CD4-positive, alpha-beta T cell treated with Interleukin-2 at 100 ng/mL for 4 hours (primary cell): Measurements from ENCODE around the gene WNK2.
A peak's percentile ranks its signal among the peaks of the same experiment; 100 is the strongest.
"Not testable (repeated sequence)": the region's sequence is repeated elsewhere in the genome, so short reads cannot be mapped to it uniquely, and the experiment has no call there.

Experiments used
- DNase-seq: peaks from one replicate; pipeline ENCODE4 v3.0.0-alpha.2; 2020; ENCODE audit warnings: low spot score

The WNK2 gene

GRCh38 chr9:93308158-93308602, 124.2 kb downstream of the WNK2 start:
- no peak for DNase-seq

- no peak for DNase-seq
Measured at GRCh38 chr9:93308676-93309075, 124.7 kb downstream of the WNK2 start.

DNA sequence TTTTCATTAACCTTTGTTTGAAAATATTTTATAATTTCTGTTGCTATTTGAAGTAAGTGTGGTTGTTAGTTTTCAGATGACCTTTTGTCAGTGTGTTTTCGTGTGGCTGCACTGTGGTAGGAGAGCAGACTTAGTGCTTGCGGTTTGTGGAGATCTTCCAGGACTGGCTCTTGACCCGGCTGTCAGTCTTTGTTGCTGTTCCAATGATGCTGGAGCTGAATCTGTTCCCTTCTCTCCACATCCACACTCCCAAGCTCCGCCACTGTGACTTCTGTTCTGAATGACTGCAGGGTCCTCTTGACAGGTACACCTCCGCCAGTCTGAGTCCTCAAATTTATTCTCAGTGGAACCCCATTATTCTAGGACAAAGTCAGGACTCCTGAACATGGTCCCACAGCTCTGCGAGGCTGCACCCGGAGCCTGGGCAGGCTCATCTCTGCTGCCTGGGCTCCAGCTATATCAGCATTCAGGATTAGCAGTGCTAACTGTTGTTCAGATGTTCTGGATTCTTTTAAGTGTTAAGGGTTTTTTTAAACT, 126.0 kb downstream of the WNK2 start:
- DNase-seq, result no peak

GRCh38 chr9:93315118-93315517, 131.2 kb downstream of the WNK2 start:
- DNase-seq, result peak; percentile 0

- DNase-seq, result no peak
Measured at GRCh38 chr9:93315960-93316359, 132.0 kb downstream of the WNK2 start.

DNA sequence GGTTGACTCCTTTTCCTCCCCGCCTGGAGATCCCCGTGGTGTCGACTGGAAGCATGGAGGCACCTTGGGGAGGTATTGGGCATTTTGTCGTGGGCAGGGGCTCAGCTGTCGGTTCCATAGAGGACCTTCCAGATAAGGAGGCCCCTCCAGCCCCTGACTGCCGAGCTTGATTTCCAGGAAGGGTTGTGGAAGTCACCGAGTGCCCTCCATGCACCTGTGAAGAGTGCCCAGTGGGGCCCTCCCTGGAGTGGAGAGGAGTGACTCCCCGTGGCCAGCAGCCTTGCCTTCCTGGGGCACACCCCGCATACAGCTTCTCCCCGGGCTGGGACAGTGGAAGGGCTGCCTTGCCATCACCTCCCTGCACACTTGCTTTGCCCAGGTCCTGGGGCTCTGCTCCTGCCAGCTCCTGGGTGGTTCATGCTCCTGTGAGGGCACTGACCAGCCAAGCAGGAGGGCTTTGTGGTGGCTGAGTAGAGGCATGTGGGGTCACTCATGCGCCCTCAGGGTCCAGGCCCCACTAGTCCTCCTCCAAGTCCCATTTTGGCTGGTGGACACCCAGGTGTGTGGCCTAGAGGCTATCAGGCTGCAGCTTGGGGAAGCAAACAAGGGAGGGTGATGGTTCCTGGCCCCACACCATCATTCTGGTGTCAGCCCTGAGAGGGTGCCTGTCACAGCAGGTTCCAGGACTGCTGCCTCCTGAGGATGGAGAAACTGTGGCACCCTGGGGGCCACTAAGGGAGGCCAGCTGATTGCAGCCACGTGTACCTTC, 133.0 kb downstream of the WNK2 start:
- no peak for DNase-seq

GRCh38 chr9:93317495-93318094, 133.7 kb downstream of the WNK2 start:
- no peak for DNase-seq

DNA sequence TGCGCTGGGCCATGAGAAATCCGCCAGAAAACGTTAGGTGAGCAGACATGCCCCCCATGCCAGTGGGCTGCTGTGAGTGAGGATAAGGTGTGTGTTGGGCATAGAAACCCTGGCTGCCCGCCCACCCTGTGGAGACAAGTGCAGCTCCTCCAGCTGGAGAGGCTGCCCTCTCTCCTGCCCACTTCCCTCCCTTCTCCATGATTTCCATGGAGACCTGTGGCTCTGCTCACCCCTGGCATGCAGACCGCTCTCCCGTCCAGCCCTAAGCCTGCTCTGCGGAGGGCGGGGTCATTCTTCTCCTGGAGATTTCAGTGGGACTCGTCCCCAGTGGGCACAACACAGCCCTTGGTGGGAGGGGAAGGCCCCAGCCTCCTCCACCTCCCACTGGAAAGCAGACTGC, 134.5 kb downstream of the WNK2 start:
- no peak for DNase-seq

DNA sequence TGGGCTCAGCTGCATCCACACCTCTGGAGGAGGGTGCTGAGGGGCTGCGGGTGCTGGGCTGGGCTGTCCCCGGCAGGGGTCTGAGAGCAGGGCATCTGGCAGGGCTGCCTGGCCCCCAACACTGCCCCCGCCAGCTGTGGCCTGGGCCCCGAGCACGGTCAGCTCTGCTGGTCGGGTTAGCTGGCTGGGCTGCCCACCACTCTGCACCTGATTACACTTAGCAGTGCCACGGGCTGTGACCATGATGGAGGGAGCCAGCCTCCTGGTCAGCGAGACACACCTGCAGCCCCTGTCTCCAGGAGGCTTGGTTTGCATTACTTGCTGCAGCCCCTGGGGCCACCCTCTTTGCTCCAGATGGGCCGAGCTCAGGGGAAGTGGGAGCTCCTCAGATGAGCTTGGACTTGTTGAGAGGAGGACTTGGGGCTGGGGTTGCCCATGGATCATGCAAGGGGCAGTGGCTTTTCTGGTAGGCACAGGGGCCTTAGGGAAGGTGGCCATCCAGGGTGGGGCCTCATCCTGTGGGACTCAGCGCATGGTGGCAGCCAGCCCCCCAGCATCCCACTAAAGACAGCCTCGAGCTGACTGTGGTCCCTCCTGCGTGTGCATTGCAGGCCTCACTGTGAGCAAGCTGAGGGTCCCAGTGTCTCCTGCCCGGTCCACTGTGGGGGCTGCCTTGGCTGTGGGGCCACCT, 135.5 kb downstream of the WNK2 start:
- no peak for DNase-seq

- DNase-seq, result no peak
Measured at GRCh38 chr9:93319992-93320500, 136.1 kb downstream of the WNK2 start.

DNA sequence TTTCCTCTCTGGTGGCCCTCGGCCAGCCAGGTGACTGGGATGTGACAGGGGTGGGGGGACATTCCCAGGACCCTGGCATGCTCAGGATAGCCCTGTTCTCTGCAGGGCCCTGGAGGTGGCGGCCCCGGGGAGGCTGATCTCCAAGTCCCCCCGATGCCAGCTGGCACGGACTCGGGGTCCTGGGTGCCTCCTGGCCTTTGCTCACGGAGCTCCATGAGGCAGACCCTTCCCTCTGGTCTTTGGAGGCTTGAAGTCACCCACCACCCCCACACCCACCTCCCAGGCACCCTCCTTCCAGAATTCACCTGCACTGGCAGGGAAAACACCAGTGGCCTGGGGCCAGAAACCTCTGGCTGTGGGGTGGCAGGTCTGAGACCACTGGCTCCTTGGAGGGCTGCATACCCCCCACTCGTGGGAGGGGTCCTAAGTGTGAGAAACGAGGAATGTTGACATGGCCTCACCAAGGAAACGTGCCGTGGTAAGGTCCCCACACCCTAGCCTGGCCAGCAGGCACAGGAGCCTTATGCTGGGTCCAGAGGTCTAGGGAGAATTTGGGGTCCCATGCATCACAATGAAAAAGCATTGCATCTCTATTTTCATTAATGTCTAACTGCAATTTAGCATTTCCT, 136.8 kb downstream of the WNK2 start:
- DNase-seq, result no peak

- no peak for DNase-seq
Measured at GRCh38 chr9:93321220-93321610, 137.3 kb downstream of the WNK2 start.

- DNase-seq, result not testable (repeated sequence)
Measured at GRCh38 chr9:93323446-93323954, 139.6 kb downstream of the WNK2 start.

DNA sequence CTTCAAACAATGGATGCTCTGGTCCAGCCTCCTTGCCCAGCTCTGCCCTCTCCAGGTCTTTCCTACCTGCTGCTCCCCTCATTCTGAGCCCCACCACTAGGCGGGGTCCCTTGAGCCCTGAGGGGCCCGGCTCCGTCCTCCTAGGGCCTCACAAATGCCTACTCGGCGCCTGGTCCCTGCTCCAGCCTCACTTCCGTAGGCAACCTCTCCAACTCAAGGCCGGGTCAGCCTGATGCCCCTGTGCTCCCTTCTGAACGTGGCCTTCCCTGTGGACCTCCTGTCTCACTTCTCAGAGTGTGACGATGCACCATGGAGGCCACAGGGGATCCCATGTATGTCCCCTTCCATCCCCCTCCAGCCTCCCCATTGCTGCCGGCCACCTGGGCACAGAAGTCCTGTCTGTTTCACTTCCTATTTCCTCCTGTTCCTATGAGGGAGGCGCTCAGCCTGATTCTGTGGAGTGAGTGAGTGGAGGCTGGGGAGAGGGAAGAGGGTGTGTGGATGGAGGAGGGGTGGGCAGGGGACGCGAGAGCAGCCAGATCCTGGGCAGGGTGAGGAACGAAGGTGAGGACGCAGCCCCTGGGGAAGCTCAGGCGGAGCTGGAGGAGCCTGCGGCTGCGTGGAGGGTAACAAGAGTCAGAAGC, 140.4 kb downstream of the WNK2 start:
- no peak for DNase-seq

- DNase-seq, result no peak
Measured at GRCh38 chr9:93325307-93326035, 141.5 kb downstream of the WNK2 start.

- DNase-seq, result no peak
Measured at GRCh38 chr9:93326056-93326455, 142.1 kb downstream of the WNK2 start.

DNA sequence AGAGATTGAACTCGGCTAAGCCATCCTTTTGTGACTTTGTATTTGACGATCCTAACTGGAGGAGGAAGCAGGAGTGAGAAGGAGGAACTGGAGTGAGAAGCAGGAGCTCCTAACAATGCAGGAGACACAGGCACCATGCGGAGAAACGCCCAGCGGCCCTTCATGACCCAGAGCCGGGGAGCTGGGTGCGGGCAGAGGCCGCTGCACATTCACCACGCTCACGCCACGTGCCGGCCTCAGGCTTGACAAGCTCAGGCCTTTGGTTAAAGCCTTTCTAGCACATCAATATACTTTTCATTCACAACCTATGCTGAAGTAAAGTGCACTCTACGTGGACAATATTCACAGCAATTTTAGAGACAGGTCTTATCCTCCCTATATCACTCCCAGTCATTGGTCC, 142.7 kb downstream of the WNK2 start:
- DNase-seq, result no peak

GRCh38 chr9:93329629-93330280, 145.8 kb downstream of the WNK2 start:
- DNase-seq, result no peak

GRCh38 chr9:93332317-93332716, 148.4 kb downstream of the WNK2 start:
- no peak for DNase-seq

- DNase-seq, result no peak
Measured at GRCh38 chr9:93336720-93337119, 152.8 kb downstream of the WNK2 start.
